ELF-1 (cell line): ENCODE measurements around the gene FXYD7.

ENCODE experiments used
- DNase-seq: peaks from one replicate; pipeline ENCODE4 v3.0.0-alpha.2; 2016; ENCODE audit warnings: low read depth, low spot score

Gene FXYD7

DNA sequence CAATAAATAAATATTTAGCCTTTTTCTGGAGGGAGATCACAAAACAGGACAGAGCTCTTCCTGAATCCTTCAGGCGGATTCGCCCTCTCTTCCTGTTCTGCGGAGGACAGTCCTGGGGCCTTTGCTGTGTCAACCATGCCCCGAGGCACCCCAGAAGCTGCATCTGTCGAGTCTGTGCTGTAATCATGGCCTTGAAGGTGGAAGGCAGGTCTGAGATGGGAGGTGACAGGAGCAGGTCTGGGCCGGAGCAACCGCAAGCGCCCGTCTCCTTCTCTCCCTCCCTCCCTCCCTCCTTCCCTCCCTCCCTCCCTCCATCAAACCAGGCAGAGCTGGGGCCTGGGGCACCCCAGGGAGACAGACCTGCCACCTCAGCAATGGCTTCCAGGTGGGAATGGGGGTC, 32.1 kb upstream of the FXYD7 start:
- no peak for DNase-seq

DNA sequence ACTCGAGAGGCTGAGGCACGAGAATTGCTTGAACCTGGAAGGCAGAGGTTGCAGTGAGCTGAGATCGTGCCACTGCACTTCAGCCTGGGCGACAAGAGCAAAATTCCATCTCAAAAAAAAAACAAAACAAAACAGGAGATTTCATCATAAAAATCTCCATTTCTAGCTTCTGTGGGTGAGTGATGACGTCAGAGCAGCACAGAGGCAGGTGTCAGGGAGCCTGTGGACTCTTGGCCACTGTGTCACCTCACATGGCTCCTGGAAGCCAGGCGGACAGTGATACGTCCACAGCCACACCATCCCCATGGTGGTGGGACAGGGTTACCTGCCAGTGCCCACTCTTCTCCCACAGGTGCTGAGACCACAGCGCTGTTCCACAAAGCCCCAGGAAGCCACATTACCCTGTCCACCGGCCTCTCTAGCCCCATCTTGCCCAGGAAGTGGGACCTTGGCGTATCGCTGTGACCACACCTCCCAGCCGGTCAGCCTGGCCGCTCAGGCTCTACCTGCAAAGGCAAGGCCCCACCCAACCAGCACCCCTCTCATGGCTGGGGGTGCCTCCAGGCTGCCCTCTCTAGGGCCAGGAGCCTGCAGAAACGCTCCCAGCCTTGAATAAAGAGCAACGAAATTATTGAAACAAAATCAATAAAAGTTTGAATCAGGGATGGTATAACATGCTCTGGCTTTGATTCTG, 29.9 kb upstream of the FXYD7 start:
- DNase-seq, result no peak

- DNase-seq, result peak; percentile 94
These were observed 28.5 kb upstream of the FXYD7 start for GRCh38 chr19:35114353-35115176.

- DNase-seq, result no peak
These were observed 27.7 kb upstream of the FXYD7 start, which contains the start of gene FXYD3 for GRCh38 chr19:35115177-35115951. Gene FXYD3, plus strand, starts transcription at chr19:35115823. Its CDS starts 3,554 bp downstream, at chr19:35119377.

- peak; percentile 43 for DNase-seq
These were observed 26.8 kb upstream of the FXYD7 start for GRCh38 chr19:35116072-35116801.

DNA sequence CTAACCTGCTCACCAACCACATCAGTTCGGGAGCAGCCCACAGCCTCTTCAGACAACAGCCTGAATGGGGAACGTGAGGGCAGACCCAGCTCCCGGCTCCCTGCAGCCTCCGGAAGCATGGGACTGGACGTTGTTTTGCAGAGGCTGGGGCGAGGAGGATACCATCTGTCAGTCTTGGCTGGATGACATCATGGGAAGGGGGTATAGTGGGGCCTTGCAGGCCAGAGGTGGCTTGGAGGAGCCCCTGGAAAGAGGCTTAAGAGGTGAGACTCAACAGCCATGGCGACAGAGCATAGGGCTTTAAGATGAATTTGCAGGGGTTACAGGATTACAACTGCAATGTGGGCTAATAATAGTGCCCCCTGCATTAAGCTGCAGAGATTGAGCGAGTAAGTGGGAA, 25.9 kb upstream of the FXYD7 start:
- DNase-seq, result no peak

DNA sequence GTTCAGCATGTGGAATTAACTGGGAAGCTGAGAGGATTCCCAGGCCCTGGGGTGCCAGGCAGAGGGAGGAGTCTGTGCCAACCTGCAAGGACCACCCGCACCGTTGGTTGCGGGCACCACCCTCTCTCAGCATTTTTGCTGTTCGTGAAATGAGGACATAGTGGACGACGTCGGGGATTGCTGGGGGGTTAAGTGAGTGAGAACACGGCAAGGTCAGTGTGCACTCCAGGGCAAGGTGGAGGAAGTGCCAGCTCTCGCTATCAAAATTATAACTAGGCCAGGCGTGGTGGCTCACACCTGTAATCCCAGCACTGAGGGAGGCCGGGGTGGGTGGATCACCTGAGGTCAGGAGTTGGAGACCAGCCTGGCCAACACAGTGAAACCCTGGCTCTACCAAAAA, 25.3 kb upstream of the FXYD7 start:
- no peak for DNase-seq

DNA sequence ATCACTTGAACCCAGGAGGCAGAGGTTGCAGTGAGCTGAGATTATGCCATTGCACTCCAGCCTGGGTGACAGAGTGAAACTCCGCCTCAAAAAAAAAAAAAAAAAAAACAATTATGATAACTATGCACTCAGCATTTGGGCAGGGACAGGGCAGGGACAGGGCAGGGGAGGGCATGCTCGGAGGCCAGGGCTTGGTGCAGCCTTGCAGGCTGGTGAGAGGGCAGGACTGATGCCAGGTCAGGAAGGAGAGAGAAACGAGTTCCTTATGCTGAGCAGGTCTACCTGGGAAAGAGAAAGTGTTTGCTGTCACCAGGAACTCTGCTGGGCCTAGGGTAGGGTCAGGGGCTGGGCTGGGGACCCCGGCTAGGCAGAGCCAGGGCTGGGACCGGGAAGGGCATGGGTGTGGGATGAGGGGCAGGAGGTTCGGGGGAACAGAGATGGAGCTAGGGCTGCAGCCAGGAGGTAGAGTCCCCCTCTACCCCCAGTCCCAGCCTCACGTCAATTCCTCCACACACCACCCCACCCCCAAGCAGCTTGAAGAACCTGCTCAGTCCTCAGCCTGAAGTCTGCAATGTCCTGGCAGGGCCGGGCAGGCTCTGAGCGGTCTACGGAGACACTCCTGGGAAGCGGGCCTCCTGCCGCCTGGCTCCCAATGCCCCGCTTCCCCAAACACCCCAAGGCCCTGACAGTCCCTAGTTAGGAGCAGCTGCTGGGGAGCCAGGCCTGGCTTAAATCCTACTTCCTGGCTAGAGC, 24.6 kb upstream of the FXYD7 start:
- DNase-seq, result no peak

- DNase-seq, result no peak
These were observed 24.0 kb upstream of the FXYD7 start for GRCh38 chr19:35119091-35119490.

DNA sequence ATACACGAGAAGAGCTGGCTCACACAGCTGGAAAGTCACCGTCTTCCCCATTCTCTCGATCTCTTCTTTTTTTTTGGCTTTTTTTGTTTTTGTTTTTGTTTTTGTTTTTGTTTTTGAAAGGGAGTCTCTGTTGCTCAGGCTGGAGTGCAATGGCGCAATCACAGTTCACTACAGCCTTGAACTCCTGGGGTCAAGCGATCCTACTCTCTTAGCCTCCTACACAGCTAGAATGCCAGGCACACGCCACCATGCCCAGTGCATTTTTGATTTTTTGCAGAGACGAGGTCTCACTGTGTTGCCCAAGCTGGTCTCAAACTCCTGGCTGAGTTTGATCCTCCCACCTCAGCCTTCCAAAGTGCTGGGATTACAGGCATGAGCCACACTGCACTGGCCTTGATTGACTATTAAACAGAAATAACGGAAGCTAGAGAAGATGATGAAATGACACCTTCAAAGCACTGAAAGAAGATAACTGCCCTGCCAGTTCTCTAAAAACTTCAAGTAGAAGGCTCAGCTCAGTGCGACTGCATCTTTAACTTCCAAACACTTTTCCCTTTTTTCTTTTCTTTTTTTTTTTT, 23.4 kb upstream of the FXYD7 start:
- no peak for DNase-seq

DNA sequence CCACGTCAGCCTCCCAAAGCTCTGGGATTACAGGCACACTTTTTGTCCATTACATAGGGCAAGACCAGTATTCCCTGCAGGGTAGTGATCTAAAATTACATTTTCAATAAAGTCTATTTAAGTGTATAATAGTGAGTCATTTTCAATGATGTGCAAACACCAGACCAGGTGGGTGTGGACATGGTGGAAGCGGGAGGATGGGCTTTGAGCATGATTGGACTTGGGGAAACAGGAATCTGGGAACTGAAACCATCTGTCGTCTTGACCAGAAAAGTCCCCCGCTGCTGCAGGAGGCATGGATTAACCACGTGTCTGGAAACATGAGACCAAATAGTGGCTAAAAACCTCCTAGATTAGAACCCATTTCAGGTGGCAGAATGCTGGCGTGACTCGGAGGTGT, 22.6 kb upstream of the FXYD7 start:
- no peak for DNase-seq

- no peak for DNase-seq
These were observed 22.2 kb upstream of the FXYD7 start for GRCh38 chr19:35120898-35121297.

DNA sequence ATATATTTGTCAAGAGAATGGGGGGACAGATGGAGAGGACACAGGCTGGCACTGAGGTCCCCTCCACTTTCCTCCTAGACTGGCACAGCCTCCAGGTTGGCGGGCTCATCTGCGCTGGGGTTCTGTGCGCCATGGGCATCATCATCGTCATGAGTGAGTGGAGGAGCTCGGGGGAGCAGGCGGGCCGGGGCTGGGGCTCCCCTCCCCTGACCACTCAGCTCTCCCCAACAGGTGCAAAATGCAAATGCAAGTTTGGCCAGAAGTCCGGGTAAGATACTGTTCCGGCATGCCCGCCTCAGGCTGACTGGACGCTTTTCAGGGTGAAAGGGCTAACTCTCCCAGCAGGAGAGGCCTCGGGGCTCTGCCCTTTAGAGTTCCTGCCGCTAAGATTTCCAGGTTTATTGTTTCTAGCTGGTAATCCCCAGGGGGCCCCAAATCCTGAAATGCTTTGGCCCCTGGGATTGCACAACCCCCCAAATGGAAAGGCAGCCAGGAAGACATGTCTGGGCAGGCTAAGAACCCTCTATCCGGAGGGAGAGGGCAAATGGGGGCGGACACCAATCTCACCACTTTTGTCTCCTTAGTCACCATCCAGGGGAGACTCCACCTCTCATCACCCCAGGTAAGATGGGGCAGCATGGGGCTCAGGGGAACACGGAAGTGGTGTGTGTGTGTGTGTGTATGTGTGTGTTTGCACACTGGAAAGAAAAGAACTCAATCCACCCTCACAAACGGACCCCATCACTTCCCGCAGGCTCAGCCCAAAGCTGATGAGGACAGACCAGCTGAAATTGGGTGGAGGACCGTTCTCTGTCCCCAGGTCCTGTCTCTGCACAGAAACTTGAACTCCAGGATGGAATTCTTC, 20.1 kb upstream of the FXYD7 start:
- no peak for DNase-seq

DNA sequence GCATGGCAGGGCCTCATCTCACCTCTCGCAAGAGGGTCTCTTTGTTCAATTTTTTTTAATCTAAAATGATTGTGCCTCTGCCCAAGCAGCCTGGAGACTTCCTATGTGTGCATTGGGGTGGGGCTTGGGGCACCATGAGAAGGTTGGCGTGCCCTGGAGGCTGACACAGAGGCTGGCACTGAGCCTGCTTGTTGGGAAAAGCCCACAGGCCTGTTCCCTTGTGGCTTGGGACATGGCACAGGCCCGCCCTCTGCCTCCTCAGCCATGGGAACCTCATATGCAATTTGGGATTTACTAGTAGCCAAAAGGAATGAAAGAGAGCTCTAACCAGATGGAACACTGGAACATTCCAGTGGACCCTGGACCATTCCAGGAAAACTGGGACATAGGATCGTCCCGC, 19.5 kb upstream of the FXYD7 start:
- DNase-seq, result no peak

DNA sequence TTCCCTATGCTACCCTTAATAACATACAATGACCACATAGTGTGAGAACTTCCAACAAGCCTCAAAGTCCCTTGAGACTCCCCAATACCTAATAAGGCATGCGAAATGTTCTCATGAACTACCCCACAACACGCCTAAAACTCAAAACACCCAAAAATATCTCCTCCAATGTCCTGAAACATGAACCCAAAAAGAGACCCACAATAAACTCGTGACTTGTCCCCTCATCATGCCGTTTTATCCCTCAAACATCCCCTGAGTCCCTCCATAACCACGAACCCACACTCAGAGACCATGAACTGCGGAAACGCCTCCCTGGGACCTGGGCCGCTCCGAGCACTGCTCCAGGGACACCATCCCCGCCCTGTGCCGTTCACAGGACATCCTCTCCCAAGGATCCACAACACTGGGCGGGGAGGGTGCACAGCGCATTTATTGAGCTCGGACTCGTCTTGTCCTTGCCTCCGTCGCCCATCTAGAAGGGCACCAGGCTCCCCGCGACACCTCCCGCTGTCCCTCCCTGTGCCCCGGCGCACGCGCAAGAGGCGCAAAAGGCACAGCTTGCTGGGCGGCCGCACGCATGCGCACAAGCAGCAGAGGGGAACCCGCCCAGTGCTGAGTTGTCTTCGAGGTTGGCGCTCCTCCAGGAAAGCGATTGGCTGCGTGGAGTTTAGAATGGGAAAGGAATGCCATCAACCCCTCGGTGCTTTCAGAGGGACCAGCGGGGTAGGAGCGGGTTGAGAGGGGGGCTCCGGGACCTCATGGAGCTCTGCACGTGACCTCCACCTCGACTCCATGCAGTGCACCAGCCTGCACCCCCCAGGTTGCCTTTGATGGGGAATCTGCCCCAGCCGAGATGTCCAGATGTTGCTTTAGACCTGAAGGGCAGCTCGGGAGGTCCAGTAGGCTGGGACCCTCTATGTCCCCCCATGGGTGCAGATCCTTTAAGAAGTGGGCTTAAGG, 18.7 kb upstream of the FXYD7 start:
- peak; percentile 89 for DNase-seq

DNA sequence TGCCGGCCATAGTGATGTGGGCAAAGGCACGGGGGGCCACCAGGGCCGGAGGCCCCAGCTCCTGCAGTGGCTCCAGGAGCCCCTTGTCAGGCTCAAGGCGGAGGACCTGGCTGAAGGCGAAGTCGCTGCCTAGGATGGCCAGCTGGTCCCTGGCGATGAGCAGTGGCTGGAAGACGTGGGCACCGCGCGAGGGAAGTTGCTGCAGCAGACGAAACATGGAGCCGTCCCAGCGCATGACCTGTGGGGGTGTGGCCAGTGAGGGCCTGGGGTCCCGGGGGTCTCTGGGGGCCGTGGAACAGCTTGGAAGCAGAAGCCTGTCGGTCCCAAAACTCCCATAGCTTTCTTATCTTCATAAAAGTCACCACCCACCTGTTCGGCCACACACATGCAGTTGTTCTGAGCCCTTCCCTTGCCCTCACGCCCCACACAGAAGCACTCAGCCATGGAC, 17.8 kb upstream of the FXYD7 start:
- DNase-seq, result no peak

DNA sequence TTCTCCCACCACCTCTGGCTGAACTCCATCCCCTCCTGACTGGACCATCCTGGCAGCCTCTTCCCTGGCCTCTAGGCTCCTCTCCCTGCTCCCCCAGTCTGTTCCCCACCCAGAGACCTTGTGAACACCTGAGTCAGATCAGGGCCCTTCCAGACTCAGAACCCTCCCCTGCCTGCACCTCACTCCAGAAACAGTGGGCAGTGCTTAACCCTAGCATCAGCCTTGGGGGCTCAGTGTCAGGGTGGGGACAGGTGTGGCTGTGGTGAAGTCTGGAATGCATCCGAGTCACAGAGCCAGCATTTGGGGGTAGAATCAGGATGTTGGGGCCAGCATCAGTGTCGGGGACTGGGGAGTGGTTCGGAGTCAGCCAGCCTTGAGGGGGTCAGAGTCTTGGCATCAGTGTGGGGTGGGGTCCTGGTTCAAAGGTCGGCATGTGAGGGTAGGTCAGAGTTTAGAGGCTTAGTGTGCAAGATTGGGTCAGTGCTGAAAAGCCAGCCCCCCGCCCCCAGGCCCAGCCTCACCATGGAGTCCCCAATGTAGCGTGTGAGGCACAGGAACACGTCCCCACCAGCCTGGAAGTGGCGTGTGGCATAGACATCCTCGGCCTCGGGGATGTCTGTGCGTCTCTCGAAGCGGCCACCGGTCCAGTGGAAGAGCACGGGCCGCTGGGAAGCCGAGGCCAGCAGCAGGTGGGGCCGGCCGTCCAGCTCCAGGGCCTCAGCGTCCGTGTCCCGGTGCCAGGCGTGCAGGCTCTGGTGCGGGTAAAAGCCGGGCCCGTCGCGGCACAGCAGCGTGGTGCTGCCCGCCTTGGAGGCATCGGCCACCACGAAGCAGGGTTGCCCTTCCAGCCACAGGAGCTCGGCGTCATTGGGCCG, 17.1 kb upstream of the FXYD7 start:
- DNase-seq, result no peak
